OCI-LY1 (cell line): ENCODE results near the gene EDEM1.
A peak's percentile ranks its signal among the peaks of the same experiment; 100 is the strongest.
"Not testable (repeated sequence)": the region's sequence is repeated elsewhere in the genome, so short reads cannot be mapped to it uniquely, and the experiment has no call there.

Experiments used
- H2AFZ ChIP-seq: fragments of 200-600 bp; sonication (generic), shearing (Covaris generic); 2 replicates; pipeline ENCODE4 v1.6.0; 2014; ENCODE audit warnings: antibody characterized with exemption, mild to moderate bottlenecking, low read length
- H3F3A ChIP-seq: fragments of 200-600 bp; sonication (generic), shearing (Covaris generic); 2 replicates; pipeline ENCODE4 v1.6.0; 2014; ENCODE audit warnings: mild to moderate bottlenecking, antibody characterized with exemption, low read length, moderate library complexity; ENCODE audit not compliant: insufficient read depth
- H3K27ac ChIP-seq: fragments of 200-600 bp; sonication (generic); 2 replicates; pipeline ENCODE4 v1.5.1; 2014; ENCODE audit warnings: low read length, mixed run types, mild to moderate bottlenecking, low read depth; ENCODE audit not compliant: poor library complexity, severe bottlenecking
- H3K27me3 ChIP-seq: fragments of 200-600 bp; sonication (generic); 2 replicates; pipeline ENCODE4 v1.6.0; 2014; ENCODE audit warnings: antibody characterized with exemption, mild to moderate bottlenecking, low read length, moderate library complexity; ENCODE audit not compliant: insufficient read depth
- H3K36me3 ChIP-seq: fragments of 200-600 bp; sonication (generic); 2 replicates; pipeline ENCODE4 v1.6.1; 2014; ENCODE audit warnings: mild to moderate bottlenecking, antibody characterized with exemption, low read length, moderate library complexity, mixed read lengths; ENCODE audit not compliant: insufficient read depth
- H3K4me1 ChIP-seq: fragments of 200-600 bp; sonication (generic); 2 replicates; pipeline ENCODE4 v1.5.1; 2014; ENCODE audit warnings: mild to moderate bottlenecking, low read length, moderate library complexity; ENCODE audit not compliant: insufficient read depth, severe bottlenecking
- H3K4me2 ChIP-seq: fragments of 200-600 bp; sonication (generic), shearing (Covaris generic); 2 replicates; pipeline ENCODE4 v1.6.1; 2014; ENCODE audit warnings: low read length
- H3K4me3 ChIP-seq: fragments of 200-600 bp; sonication (generic); 2 replicates; pipeline ENCODE4 v1.5.1; 2014; ENCODE audit warnings: low read length, low read depth, mild to moderate bottlenecking, mixed read lengths; ENCODE audit not compliant: poor library complexity, severe bottlenecking
- H3K79me2 ChIP-seq: fragments of 200-600 bp; shearing (Covaris generic); 2 replicates; pipeline ENCODE4 v1.6.1; 2016; ENCODE audit warnings: mixed run types, low read length, mixed read lengths; ENCODE audit not compliant: insufficient read depth
- H3K9ac ChIP-seq: fragments of 200-600 bp; sonication (generic), shearing (Covaris generic); 2 replicates; pipeline ENCODE4 v1.6.1; 2014; ENCODE audit warnings: mild to moderate bottlenecking, low read length, mixed read lengths
- H3K9me2 ChIP-seq: fragments of 200-600 bp; sonication (generic), shearing (Covaris generic); 2 replicates; pipeline ENCODE4 v1.6.1; 2014; ENCODE audit warnings: low read depth, mild to moderate bottlenecking, low read length, mixed read lengths
- H3K9me3 ChIP-seq: fragments of 200-600 bp; shearing (Covaris generic); 2 replicates; pipeline ENCODE4 v1.6.1; 2014; ENCODE audit warnings: low read length, mixed read lengths
- H4K20me1 ChIP-seq: fragments of 200-600 bp; sonication (generic), shearing (Covaris generic); 2 replicates; pipeline ENCODE4 v1.6.0; 2016; ENCODE audit warnings: mild to moderate bottlenecking, low read length; ENCODE audit not compliant: insufficient read depth
- EZH2 ChIP-seq: fragments of 200-600 bp; sonication (generic), shearing (Covaris generic); IDR thresholded peaks from 2 replicates; pipeline ENCODE4 v1.8.0; 2017; ENCODE audit warnings: borderline replicate concordance, mixed run types, mild to moderate bottlenecking, antibody characterized with exemption, low read length, moderate library complexity, mixed read lengths
- TF ChIP-seq, protein P1 (sequence below): fragments of 200-600 bp; sonication (generic), shearing (Covaris generic); IDR thresholded peaks from 2 replicates; pipeline ENCODE4 v1.5.1; 2017; ENCODE audit warnings: mild to moderate bottlenecking, antibody characterized with exemption, low read length, moderate library complexity, mixed read lengths

Gene EDEM1

DNA sequence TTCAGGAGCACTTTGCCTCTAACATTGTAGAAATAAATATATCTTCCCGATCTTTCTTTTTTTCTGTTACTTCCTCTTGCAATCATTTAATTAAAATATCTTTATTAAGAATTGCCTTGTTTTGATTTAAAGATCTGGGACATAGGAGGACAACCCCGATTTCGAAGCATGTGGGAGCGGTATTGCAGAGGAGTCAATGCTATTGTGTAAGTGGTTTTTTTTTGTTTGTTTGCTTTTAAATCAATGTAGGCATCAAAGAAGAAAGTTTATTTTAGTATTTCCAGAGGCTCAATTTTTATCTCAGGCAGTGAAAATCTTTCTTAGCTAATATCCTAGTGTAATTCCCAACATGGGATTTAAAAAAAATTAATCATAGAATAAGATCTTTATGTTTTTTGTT lies 15.5 kb upstream of the EDEM1 start:
- peaks cover 28% of the 10 kb centered on the region for H3K79me2 ChIP-seq
- no peaks in the 10 kb centered on the region for H3F3A ChIP-seq
- no peak overlapping the region for H2AFZ ChIP-seq
- no peaks in the 10 kb centered on the region for H3K27me3 ChIP-seq
- no peaks in the 10 kb centered on the region for H3K9me3 ChIP-seq
- H3K4me1 ChIP-seq, result peaks cover 17% of the 10 kb centered on the region
- peaks cover 54% of the 10 kb centered on the region for H3K36me3 ChIP-seq
- H3K4me2 ChIP-seq, result no peak overlapping the region
- no peak overlapping the region for H3K27ac ChIP-seq
- no peak for TF ChIP-seq EZH2
- TF ChIP-seq, protein P1, sequence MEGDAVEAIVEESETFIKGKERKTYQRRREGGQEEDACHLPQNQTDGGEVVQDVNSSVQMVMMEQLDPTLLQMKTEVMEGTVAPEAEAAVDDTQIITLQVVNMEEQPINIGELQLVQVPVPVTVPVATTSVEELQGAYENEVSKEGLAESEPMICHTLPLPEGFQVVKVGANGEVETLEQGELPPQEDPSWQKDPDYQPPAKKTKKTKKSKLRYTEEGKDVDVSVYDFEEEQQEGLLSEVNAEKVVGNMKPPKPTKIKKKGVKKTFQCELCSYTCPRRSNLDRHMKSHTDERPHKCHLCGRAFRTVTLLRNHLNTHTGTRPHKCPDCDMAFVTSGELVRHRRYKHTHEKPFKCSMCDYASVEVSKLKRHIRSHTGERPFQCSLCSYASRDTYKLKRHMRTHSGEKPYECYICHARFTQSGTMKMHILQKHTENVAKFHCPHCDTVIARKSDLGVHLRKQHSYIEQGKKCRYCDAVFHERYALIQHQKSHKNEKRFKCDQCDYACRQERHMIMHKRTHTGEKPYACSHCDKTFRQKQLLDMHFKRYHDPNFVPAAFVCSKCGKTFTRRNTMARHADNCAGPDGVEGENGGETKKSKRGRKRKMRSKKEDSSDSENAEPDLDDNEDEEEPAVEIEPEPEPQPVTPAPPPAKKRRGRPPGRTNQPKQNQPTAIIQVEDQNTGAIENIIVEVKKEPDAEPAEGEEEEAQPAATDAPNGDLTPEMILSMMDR, result no peak
- H3K4me3 ChIP-seq, result no peak overlapping the region
- H3K9ac ChIP-seq, result no peak overlapping the region
- no peaks in the 10 kb centered on the region for H3K9me2 ChIP-seq
- H4K20me1 ChIP-seq, result no peaks in the 10 kb centered on the region

DNA sequence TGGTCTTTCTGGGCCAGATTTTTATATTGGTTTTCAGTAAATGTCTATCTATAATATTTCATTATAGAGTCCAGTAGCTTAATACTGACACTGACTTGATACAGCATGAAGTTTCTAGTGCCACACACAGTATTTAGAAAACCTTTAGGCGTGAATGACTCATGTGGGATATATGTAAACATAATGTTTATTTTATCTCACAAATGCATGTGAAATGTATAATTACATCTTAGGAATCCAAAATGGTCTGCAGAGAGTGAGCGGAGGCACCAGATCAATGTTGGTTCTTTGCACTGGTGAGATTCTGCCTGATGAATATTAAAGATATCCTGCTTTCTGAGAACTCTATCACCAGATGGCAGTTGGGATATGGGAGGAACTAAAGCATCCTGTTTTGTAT lies 8.5 kb upstream of the EDEM1 start:
- not testable (repeated sequence) for H3K4me2 ChIP-seq, H4K20me1 ChIP-seq

DNA sequence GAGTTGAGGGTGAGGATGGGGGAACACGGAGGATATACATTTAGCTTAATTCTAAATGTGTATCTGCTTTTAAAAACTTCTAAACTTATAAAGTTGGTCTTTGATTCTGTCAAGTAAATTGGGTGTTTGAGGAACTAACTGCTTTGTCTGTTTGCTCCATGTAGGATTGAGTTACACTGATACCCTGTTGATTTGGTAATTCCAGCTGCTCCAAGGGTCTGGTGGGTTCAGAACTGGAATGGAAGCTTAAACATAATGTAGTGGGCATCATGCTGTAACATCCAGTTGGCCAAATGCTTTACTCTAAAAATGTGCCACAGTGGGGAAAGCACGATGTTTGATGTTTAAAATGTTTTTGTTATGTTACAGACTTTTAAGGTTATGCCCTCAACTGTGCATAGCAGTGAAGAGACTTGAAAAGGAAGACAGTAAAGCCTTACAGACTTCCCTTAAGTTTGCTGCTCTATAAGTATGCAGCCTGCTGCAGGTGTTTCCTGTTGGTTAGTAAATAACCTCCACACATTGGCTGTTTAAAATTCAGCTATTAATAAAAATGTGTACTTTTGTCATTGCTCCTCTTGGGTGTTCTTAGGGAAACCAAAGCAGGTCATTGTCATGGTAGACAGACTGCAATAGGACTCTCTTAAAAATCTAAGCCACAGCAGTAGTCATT lies 5.9 kb upstream of the EDEM1 start:
- H3K27ac ChIP-seq, result peak overlapping the region; percentile 99
- H3K4me2 ChIP-seq, result peak overlapping the region; percentile 63
- no peak for TF ChIP-seq EZH2
- TF ChIP-seq, protein P1, result no peak
- peak overlapping the region; percentile 66 for H3K9ac ChIP-seq
- H3K4me1 ChIP-seq, result peaks cover 92% of the 10 kb centered on the region
- H4K20me1 ChIP-seq, result no peaks in the 10 kb centered on the region
- H3K9me3 ChIP-seq, result no peaks in the 10 kb centered on the region
- peak overlapping the region; percentile 40 for H3K4me3 ChIP-seq
- H3K36me3 ChIP-seq, result peaks cover 36% of the 10 kb centered on the region
- H3F3A ChIP-seq, result no peaks in the 10 kb centered on the region
- H3K27me3 ChIP-seq, result no peaks in the 10 kb centered on the region
- no peak overlapping the region for H2AFZ ChIP-seq
- H3K79me2 ChIP-seq, result no peaks in the 10 kb centered on the region
- H3K9me2 ChIP-seq, result no peaks in the 10 kb centered on the region

More for the DNA sequence above, 8.5 kb upstream of the EDEM1 start:
- not testable (repeated sequence) for H3K9me3 ChIP-seq, H3K27me3 ChIP-seq, H3K79me2 ChIP-seq, H3K9ac ChIP-seq, H3K4me3 ChIP-seq, H3K9me2 ChIP-seq, H3F3A ChIP-seq, H2AFZ ChIP-seq
- Histone ChIP-seq H3K27ac (peak overlapping the region; percentile 99), H3K36me3 (peaks cover 58% of the 10 kb centered on the region), H3K4me1 (peaks cover 67% of the 10 kb centered on the region)

DNA sequence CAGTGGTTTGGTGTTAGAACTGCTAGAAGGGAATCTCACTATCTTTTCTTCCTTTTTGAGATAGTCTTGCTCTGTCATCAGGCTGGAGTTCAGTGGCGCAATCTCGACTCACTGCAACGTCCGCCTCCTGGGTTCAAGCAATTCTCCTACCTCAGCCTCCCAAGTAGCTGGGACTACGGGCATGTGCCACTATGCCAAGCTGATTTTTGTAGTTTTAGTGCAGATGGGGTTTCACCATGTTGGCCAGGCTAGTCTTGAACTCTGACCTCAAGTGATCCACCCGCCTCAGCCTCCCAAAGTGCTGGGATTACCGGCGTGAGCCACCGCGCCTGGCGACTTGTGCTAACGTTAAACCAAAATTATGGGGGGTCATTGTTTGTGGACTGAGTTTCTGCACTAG lies 3.8 kb upstream of the EDEM1 start:
- H2AFZ ChIP-seq, H4K20me1 ChIP-seq, H3K27me3 ChIP-seq, H3K4me3 ChIP-seq, H3K9me3 ChIP-seq, H3K9me2 ChIP-seq, H3F3A ChIP-seq, H3K4me2 ChIP-seq, H3K9ac ChIP-seq: not testable (repeated sequence)
- peaks cover 11% of the 10 kb centered on the region for H3K79me2 ChIP-seq
- peaks cover 18% of the 10 kb centered on the region; the same call in 1 of the 2 replicates for H3K36me3 ChIP-seq
- H3K4me1 ChIP-seq, result peaks cover 82% of the 10 kb centered on the region
- H3K27ac ChIP-seq, result peak overlapping the region; percentile 99
